AG10803 (cell line): ENCODE results near the gene LUZP2.

ENCODE experiments used
- DNase-seq: peaks from one replicate; pipeline ENCODE4 v3.0.0; 2010; ENCODE audit warnings: low read depth
- H3K4me3 ChIP-seq: 2 replicates; pipeline ENCODE4 v1.5.1; 2011; ENCODE audit warnings: mild to moderate bottlenecking, low read length, control low read depth
- CTCF ChIP-seq: conservative IDR thresholded peaks from 2 replicates; pipeline ENCODE4 v1.5.1; 2011; ENCODE audit warnings: mild to moderate bottlenecking, low read length, control low read depth, inconsistent platforms

The LUZP2 gene

GRCh38 chr11:24748261-24748660, 251.4 kb downstream of the LUZP2 start:
- no peak overlapping the region for H3K4me3 ChIP-seq
- TF ChIP-seq CTCF = no peak
- DNase-seq = no peak

GRCh38 chr11:24754406-24754805, 257.6 kb downstream of the LUZP2 start:
- H3K4me3 ChIP-seq = no peak overlapping the region
- no peak for TF ChIP-seq CTCF
- DNase-seq = no peak

DNA sequence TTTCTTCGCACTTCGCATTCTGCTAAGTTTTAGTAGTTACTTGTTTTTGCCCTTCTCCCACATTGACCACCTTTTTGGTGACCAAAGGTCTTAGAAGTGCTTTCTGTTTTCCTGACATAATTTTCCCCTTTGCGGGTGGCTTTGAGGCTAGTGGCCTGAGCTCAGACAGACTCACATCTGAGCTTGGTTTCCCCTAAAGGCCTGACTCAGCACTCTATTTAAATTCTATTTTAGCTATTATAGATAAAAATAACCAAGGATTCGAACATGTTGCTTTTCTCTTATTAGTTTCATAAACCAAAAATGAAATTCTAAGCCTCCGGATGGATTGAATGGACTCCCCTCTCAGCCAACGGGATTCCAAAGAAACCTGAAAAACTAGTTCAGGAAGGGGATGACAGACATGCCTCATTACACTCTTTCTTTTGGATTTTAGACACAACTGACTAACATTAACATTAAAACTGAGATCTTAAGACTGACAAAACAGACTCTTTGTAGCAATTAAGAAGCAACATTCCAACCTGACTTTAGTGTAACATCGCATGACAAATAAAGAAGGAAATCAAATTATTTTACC, 258.5 kb downstream of the LUZP2 start:
- no peak for TF ChIP-seq CTCF
- no peak overlapping the region for H3K4me3 ChIP-seq
- DNase-seq = no peak

DNA sequence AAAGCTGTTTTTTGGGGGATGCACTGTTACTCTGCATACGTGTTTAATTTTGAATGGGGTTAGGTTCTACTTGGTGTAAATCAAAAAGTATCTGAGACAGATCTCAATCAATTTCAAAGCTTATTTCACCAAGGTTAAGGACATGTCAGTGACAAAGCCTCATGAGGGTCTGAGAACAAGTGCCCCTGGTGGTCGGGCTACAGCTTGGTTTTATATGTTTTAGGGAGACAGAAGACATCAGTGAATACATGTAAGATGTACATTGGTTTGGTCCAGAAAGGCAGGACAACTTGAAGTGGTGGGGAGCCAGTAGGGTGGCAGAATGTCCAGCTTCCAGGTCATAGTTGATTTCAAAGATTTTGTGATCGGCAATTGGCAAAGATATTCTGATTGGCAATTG, 262.9 kb downstream of the LUZP2 start:
- no peak overlapping the region for H3K4me3 ChIP-seq
- TF ChIP-seq CTCF = no peak
- no peak for DNase-seq

- no peak overlapping the region for H3K4me3 ChIP-seq
- TF ChIP-seq CTCF = no peak
- DNase-seq = no peak
Observed at GRCh38 chr11:24760681-24761080, 263.8 kb downstream of the LUZP2 start.

DNA sequence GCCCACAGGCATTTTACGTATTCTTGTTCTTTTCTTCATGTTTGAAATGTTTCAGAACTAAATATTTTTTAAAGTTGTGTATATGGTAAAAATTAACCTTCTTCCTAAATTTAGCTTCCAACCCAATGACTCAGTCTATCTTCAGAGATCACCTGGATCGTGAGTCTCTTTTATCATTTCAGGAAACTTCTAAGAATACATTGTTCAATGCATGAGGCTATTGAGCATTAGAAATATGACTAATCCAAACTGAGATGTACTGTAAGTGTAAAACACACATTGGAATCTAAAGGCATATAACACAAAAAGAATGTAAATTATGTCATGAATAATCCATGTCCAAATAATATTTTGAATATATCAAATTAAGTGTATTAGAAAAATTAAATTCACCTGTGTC, 265.2 kb downstream of the LUZP2 start:
- TF ChIP-seq CTCF = no peak
- DNase-seq = no peak
- H3K4me3 ChIP-seq = no peak overlapping the region

DNA sequence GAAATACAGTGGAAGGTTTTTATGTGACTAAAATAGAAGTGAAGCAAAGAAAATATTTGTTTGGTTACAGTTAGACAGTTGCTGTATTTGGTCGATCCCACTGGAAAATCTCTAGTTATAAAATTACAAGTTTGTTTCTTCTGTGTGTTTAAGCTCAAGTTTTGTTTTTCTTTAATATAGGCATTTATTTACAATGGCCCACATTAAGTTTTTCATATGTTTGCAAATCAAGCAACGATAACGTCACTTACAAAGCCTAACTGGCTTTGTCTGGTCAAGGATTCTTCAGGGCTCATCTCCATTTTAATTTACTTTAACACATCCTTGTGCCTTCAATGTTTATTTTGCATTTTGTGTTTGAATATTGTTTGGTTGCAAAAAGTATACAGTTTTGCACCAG, 270.6 kb downstream of the LUZP2 start:
- DNase-seq = no peak
- no peak overlapping the region for H3K4me3 ChIP-seq
- TF ChIP-seq CTCF = no peak
